Ovary (tissue), 9 donors: ENCODE measurements around the gene UNCX. TPM values are rescaled to one million over a fixed set of nuclear protein-coding genes. Genes with fewer than 3 reads are reported as not detected.

ENCODE experiments used
- DNase-seq, 5 donors: peaks; one replicate each; pipeline ENCODE4 v3.0.0-alpha.2; 2019 to 2020
- H3K27ac ChIP-seq, 2 donors: fragments of 200-600 bp; one replicate each; pipeline versions ENCODE4 v1.5.1 to v1.8.0; 2019 to 2022
- H3K27me3 ChIP-seq: fragments of 200-600 bp; one replicate; pipeline ENCODE4 v1.8.0; 2022
- H3K36me3 ChIP-seq: fragments of 200-600 bp; sonication (generic); one replicate; pipeline ENCODE4 v1.5.1; 2019
- H3K4me1 ChIP-seq: one replicate; pipeline ENCODE4 v1.8.1; 2013; ENCODE audit warnings: mild to moderate bottlenecking, moderate library complexity; ENCODE audit not compliant: insufficient read depth
- H3K4me3 ChIP-seq: fragments of 200-600 bp; sonication (generic); one replicate; pipeline ENCODE4 v1.5.1; 2017
- H3K9me3 ChIP-seq, 2 donors: fragments of 200-600 bp in 1 of 2; sonication (generic) in 1 of 2; one replicate each; pipeline versions ENCODE4 v1.5.1 to v1.8.1; 2013 to 2019; ENCODE audit warnings: mild to moderate bottlenecking in 1 of 2, moderate library complexity in 1 of 2
- EP300 ChIP-seq: sonication (generic); formaldehyde crosslinking; IDR thresholded peaks from one replicate; pipeline ENCODE4 v1.6.1; 2017; ENCODE audit warnings: antibody characterized with exemption
- POLR2A ChIP-seq: fragments of 450-650 bp; IDR thresholded peaks from one replicate; pipeline ENCODE4 v1.6.1; 2017; ENCODE audit warnings: antibody characterized with exemption, mild to moderate bottlenecking, moderate library complexity
- WGBS, 3 donors: extraction: QIAGEN DNeasy Blood & Tissue Kit in 1 of 3; methylation state at CpG; one replicate each; pipeline versions ENCODE4 v1.1.5 to v1.1.7; 2013 to 2017; 5-methylcytosine and 5-hydroxymethylcytosine counted together
- intact Hi-C, 4 donors: fragments of 100-400 bp; cut with DNase I; formaldehyde crosslinking; loops; one replicate each; pipeline versions ENCODE4 v1.11.0 to v1.15.1; 2022 to 2023
- polyA plus RNA-seq, 2 donors: library from polyadenylated mRNA; stranded (reverse); fragments of 200-250 nt in 1 of 2; fragments of 350-450 nt in 1 of 2; fragmentation: Illumina TruSeq in 1 of 2; extraction: RNeasy Lipid Tissue Mini Kit (QIAGEN cat#74804) in 1 of 2; gene quantifications; one replicate each; pipeline ENCODE4 v1.2.3, GENCODE V29; 2013 to 2014
- total RNA-seq, 7 donors: library from RNA; depleted of rRNA in 2 of 7; stranded (reverse); fragments of >200 nt in 2 of 7; fragmentation: NEBNext Ultra II Directional in 3 of 7; extraction: Animal tissue kit (Norgen Biotek cat#: 25700) in 3 of 7; gene quantifications; one replicate each; pipeline versions ENCODE4 v1.1.0 to v1.2.4, GENCODE V29; 2016 to 2023
- TF ChIP-seq, protein P1 (sequence below), 3 donors: fragments of 450-650 bp in 2 of 3; fragments of 200-600 bp in 1 of 3; IDR thresholded peaks; one replicate each; pipeline versions ENCODE4 v1.5.1 to v1.8.0; 2016 to 2022; ENCODE audit warnings: antibody characterized with exemption in 3 of 3, mild to moderate bottlenecking in 1 of 3
- donor health status: DM: no; HTN: no; CAD: no; lungs with moderate emphysema.
- donor health status: DM: no; HTN: no; CAD: no.
- donor health status: Bipolar disorder and iron deficiency.
- donor health status: DM: yes; HTN: yes; CAD: no.
- donor health status: DM: no; HTN: no; CAD: no.
- donor health status: DM: yes; HTN: yes; CAD: no.

The UNCX gene
- total and polyA plus RNA-seq, 9 donors: not detected

DNA sequence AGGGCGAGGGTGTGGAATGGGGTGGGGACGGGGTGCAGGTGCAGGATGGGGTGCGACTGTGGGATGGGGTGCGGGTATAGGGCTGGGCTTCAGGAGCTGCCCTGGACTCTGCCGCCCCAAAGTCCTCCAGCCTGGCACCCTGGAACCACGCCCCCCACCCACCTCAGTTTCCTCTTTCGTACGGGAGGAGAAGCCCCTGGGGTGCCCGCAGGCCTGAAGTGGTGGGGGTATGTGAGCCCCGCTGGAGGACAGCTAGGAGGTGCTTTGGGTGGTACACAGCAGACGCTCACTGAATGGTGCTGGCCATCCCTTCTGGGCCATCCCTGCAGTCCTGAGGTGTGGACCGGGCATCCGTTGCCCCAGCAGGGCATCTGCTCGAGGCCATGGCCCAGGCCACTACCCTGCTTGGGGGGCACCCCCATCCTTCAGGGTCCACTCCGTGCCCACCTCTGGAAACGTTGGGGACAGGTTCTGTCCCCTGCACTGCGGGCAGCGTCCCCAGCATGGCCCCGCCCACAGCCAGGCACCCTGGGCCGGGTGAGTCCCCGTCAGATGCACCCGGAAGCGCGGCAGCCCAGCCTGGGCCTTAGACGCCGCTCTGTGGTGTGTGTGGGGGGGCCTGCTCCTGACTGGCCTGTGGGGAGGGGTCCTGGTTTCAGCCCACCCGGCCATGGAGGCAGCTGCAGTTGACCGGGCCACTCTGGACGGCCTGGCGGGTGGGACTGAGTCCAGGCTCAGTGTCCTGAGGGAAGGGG, 41.6 kb downstream of the UNCX start:
- intact Hi-C loops: no loop called here
- Histone ChIP-seq H3K4me1 (no peaks in the 10 kb centered on the region), H3K27ac (no peak overlapping the region), H3K9me3 (no peaks in the 10 kb centered on the region), H3K27me3 (no peaks in the 10 kb centered on the region), H3K36me3 (no peaks in the 10 kb centered on the region), H3K4me3 (no peak overlapping the region)
- no peak for DNase-seq
- 71 to 81% (median 75%) methylated on average over 29 to 30 of the region's 30 CpGs for WGBS, 3 donors
- TF ChIP-seq, protein P1, sequence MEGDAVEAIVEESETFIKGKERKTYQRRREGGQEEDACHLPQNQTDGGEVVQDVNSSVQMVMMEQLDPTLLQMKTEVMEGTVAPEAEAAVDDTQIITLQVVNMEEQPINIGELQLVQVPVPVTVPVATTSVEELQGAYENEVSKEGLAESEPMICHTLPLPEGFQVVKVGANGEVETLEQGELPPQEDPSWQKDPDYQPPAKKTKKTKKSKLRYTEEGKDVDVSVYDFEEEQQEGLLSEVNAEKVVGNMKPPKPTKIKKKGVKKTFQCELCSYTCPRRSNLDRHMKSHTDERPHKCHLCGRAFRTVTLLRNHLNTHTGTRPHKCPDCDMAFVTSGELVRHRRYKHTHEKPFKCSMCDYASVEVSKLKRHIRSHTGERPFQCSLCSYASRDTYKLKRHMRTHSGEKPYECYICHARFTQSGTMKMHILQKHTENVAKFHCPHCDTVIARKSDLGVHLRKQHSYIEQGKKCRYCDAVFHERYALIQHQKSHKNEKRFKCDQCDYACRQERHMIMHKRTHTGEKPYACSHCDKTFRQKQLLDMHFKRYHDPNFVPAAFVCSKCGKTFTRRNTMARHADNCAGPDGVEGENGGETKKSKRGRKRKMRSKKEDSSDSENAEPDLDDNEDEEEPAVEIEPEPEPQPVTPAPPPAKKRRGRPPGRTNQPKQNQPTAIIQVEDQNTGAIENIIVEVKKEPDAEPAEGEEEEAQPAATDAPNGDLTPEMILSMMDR (IDR thresholded peaks at IDR 0.05): no peak
- TF ChIP-seq POLR2A: no peak

DNA sequence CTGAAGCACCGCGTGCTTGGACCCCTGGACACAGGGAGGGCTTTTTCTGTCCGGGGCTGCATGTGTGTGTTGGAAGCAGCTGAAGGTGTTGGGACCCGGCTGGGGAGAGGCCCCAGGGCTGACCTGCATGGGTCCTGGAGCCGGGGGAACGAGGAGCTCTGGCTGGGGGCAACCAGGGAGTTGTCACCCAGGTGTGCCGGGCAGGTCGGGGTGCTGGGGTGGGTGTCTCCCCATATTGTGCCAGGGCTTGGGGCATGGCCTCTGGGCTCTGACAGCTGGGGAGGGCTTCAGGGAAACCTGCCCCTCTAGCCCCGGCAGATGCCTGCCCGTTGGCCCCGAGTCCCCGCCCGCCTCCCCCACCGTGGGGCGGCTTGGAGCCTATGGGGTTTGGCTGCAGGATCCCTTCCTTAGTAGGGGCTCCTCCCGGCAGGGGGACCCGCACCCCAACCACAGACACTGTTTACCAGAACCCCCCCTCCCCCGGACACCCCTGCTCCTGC, 42.3 kb downstream of the UNCX start:
- Histone ChIP-seq H3K9me3 (no peaks in the 10 kb centered on the region), H3K27ac (no peak overlapping the region), H3K4me1 (no peaks in the 10 kb centered on the region), H3K27me3 (no peaks in the 10 kb centered on the region), H3K4me3 (no peak overlapping the region), H3K36me3 (no peaks in the 10 kb centered on the region)
- no peak for DNase-seq
- intact Hi-C loops: no loop called here
- TF ChIP-seq, protein P1 (IDR thresholded peaks at IDR 0.05): no peak
- TF ChIP-seq POLR2A (no peak), EP300 (no peak)
- 62 to 69% (median 68%) methylated on average over 12 to 18 of the region's 18 CpGs for WGBS, 3 donors

- Histone ChIP-seq H3K9me3 (no peaks in the 10 kb centered on the region), H3K36me3 (no peaks in the 10 kb centered on the region), H3K4me3 (no peak overlapping the region), H3K4me1 (no peaks in the 10 kb centered on the region), H3K27me3 (no peaks in the 10 kb centered on the region), H3K27ac (no peak overlapping the region)
- intact Hi-C loops: no loop called here
- WGBS, 3 donors: 65 to 70% (median 69%) methylated on average over 61 of the region's 61 CpGs
- no peak for TF ChIP-seq EP300
- DNase-seq: no peak
These were observed 43.0 kb downstream of the UNCX start for GRCh38 chr7:1275451-1276381.

- TF ChIP-seq EP300 (no peak), POLR2A (no peak)
- TF ChIP-seq, protein P1 (IDR thresholded peaks at IDR 0.05): no peak
These were observed 44.0 kb downstream of the UNCX start for GRCh38 chr7:1276626-1277175.

More at GRCh38 chr7:1276626-1277175, 44.0 kb downstream of the UNCX start:
- Histone ChIP-seq H3K4me1 (no peaks in the 10 kb centered on the region), H3K27me3 (no peaks in the 10 kb centered on the region), H3K36me3 (no peaks in the 10 kb centered on the region), H3K4me3 (no peak overlapping the region), H3K9me3 (no peaks in the 10 kb centered on the region), H3K27ac (no peak overlapping the region)
- intact Hi-C loops: no loop called here
- no peak for DNase-seq
- WGBS, 3 donors: 88 to 95% (median 92%) methylated on average over 10 of the region's 10 CpGs
